ENCODE measurements around the gene PANX3. TPM values are rescaled to one million over a fixed set of nuclear protein-coding genes. Genes with fewer than 3 reads are reported as not detected.
A peak's percentile ranks its signal among the peaks of the same experiment; 100 is the strongest.

The PANX3 gene
- total RNA-seq, 4 donors from 2014 or later, result 0.47 TPM; not detected in 3

DNA sequence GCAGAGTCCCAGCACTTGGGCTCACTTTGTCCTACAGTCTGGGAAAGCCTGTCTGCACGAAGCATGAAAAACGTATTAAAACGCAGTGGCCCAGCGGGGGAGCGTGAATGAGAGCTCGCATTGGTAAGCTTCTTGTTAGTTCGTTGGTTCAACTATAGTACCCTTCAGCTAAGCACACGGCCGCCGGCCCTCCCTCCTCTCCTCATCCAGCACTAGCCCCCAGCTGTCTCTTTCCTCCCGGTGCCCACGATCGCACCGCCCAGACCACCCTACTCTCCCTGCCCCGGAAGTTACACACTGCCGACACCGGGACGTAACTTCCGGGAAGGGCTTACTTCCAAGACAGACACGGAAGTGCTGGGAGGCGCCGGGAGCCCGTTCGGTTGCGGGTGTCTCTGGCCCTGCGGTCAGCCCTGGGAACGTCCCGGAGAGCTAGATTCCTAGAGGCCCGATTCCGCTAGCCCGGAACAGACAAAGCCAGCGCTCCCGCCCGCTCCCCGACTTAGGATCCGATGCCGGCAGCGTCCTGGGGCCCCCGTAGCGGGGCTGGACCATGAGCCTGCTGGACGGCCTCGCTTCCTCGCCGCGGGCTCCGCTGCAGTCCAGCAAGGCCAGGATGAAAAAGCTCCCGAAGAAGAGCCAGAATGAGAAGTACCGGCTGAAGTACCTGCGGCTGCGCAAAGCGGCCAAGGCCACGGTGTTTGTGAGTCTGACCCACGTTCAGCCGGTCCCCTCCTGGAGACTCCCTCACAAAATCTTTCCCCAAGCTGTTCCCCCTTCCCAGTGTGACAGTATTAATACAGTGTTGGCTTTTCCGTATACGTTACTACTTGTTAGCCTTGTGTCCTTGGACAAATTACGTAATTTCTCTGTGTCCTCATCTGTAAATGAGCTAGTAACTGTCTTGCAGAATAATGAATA, 11.6 kb downstream of the PANX3 start, which contains the start of gene TBRG1:
Gene TBRG1 (plus strand): TSS at position 334 of the 921 bp plus-strand sequence. CDS start 220 bp downstream, at position 554.
- WGBS, 2 donors (ENCODE audit: low coverage in 1 of 2), result 0% methylated on average over 4 to 9 of the region's 57 CpGs

DNA sequence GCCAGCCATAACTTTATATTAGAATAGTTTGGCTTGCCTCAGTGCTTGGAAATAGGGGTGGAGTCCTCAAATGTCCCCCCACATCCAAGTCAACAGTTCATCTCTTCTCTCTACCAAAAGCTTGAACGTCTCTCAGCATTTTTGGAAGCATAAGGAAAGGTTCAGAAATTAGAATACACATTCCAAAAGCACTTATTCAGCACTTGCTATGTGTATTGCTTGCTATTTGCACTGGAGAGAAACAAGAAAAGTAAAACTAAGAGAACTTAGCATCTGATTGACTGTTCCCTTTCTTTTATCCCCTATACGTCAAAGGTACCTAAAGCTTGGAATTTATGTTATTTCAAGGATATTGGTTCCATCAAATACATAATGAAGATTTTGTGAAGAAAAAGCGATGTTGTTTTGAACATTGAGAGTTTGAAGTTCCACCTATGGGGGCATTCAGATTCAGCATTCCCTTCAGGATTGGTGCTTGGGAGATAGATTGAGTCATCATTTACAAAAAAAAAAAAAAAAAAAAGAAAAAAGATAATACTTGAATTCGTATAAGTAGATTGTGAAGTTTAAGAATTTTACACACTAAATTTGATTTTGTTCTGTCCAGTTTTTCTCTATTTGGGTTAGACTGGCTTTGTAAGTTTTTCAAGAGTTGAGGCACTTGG, 12.8 kb downstream of the PANX3 start:
- Histone ChIP-seq H3K4me3 (peak overlapping the region; percentile 71 to 75), H3K4me1 (peaks cover 7 to 34% (median 9%) of the 10 kb centered on the region in 3 donors), H3K27me3 (no peaks in the 10 kb centered on the region), H3K9me3 (no peaks in the 10 kb centered on the region), H3K36me3 (peaks cover 5 to 40% of the 10 kb centered on the region in 2 donors), H3K27ac (peak overlapping the region; percentile 70 to 95 (median 94))
- no peak for ATAC-seq
- no peak for TF ChIP-seq EP300 (IDR thresholded peaks at IDR 0.05)
- TF ChIP-seq POLR2A (IDR thresholded peaks at IDR 0.05), result no peak
- TF ChIP-seq, protein P1, sequence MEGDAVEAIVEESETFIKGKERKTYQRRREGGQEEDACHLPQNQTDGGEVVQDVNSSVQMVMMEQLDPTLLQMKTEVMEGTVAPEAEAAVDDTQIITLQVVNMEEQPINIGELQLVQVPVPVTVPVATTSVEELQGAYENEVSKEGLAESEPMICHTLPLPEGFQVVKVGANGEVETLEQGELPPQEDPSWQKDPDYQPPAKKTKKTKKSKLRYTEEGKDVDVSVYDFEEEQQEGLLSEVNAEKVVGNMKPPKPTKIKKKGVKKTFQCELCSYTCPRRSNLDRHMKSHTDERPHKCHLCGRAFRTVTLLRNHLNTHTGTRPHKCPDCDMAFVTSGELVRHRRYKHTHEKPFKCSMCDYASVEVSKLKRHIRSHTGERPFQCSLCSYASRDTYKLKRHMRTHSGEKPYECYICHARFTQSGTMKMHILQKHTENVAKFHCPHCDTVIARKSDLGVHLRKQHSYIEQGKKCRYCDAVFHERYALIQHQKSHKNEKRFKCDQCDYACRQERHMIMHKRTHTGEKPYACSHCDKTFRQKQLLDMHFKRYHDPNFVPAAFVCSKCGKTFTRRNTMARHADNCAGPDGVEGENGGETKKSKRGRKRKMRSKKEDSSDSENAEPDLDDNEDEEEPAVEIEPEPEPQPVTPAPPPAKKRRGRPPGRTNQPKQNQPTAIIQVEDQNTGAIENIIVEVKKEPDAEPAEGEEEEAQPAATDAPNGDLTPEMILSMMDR (IDR thresholded peaks at IDR 0.05), result no peak
- TF ChIP-seq POLR2AphosphoS5 (IDR thresholded peaks at IDR 0.05), result no peak
- WGBS, 2 donors (ENCODE audit: low coverage in 1 of 2), result 36 to 48% methylated on average over 4 of the region's 4 CpGs

More for the DNA sequence above, 11.6 kb downstream of the PANX3 start, which contains the start of gene TBRG1:
- peak within 1 kb of the TSS; percentile 71 to 75 for H3K4me3 ChIP-seq
- peaks cover 7 to 34% (median 9%) of the 10 kb centered on the region in 3 donors for H3K4me1 ChIP-seq
- TF ChIP-seq EP300 (IDR thresholded peaks at IDR 0.05), result no peak
- TF ChIP-seq POLR2A (IDR thresholded peaks at IDR 0.05), result peak; percentile 82 to 87
- peak; percentile 96 for TF ChIP-seq POLR2AphosphoS5 (IDR thresholded peaks at IDR 0.05)
- TF ChIP-seq, protein P1 (IDR thresholded peaks at IDR 0.05), result peak in 2 of 4 experiments; percentile 14 to 19
- ATAC-seq, result peak; percentile 97
- H3K27me3 ChIP-seq, result no peaks in the 10 kb centered on the region
- no peaks in the 10 kb centered on the region for H3K9me3 ChIP-seq
- peak within 1 kb of the TSS; percentile 70 to 95 (median 94) for H3K27ac ChIP-seq
- H3K36me3 ChIP-seq, result peaks cover 5 to 31% of the 10 kb centered on the region in 2 donors

DNA sequence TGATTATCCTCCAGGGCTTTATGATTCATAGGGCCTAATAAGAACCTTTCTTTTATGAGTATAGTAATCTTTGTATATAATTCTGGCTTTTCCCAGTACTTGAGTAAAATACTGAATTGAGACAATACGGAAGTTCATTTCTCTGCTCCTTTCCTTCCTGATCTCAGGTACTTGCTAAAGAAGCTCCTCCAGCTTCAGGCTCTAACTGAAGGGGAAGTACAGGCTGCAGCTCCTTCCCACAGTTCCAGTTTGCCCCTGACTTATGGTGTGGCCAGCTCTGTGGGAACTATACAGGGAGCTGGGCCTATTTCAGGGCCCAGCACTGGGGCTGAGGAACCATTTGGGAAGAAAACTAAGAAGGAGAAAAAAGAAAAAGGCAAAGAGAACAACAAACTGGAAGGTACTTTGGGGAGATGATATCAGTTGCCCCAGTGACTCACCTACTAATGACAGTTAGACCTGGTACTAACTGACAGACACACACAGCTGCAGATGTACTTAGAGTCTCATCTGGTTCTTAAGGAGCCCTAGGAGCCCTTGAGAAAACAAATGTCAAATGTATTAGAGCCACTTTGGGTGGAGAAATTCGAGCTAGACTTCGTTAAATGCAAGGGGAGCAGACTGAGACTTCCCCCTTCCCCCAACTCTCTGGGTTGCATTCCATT, 14.4 kb downstream of the PANX3 start:
- WGBS, 2 donors (ENCODE audit: low coverage in 1 of 2), result 95 to 100% methylated on average over 1 to 3 of the region's 3 CpGs
- H3K27ac ChIP-seq, result no peak overlapping the region
- no peak for TF ChIP-seq POLR2AphosphoS5 (IDR thresholded peaks at IDR 0.05)
- TF ChIP-seq EP300 (IDR thresholded peaks at IDR 0.05), result no peak
- TF ChIP-seq, protein P1 (IDR thresholded peaks at IDR 0.05), result no peak
- TF ChIP-seq POLR2A (IDR thresholded peaks at IDR 0.05), result no peak
- peaks cover 5 to 55% of the 10 kb centered on the region in 2 donors for H3K36me3 ChIP-seq
- no peaks in the 10 kb centered on the region for H3K9me3 ChIP-seq
- ATAC-seq, result no peak
- H3K4me3 ChIP-seq, result no peak overlapping the region
- H3K4me1 ChIP-seq, result peaks cover 7 to 34% (median 9%) of the 10 kb centered on the region in 3 donors
- H3K27me3 ChIP-seq, result no peaks in the 10 kb centered on the region

DNA sequence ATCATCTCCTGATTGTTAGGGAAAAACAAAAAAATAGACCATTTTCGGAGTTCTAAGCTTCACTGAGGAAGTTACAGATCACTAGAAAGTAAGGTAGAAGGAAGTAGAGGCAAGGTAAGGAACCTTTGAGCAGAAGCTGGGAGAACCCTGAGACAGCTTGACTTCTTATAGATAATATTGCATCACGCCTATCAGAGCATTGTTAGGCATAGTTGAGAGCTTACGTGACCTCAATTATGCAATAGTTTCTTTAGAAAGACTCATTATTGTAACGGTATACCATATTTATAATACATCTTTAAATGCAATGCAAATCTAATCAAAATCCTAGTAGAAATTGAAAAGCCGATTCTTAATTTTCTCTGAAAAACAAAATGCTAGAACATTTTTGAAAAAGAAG, 16.3 kb downstream of the PANX3 start:
- Histone ChIP-seq H3K4me1 (peaks cover 6 to 28% (median 7%) of the 10 kb centered on the region in 3 donors), H3K9me3 (no peaks in the 10 kb centered on the region), H3K27me3 (no peaks in the 10 kb centered on the region), H3K4me3 (no peak overlapping the region), H3K27ac (no peak overlapping the region), H3K36me3 (peaks cover 16 to 75% of the 10 kb centered on the region in 2 donors)
- TF ChIP-seq, protein P1 (IDR thresholded peaks at IDR 0.05), result no peak
- TF ChIP-seq EP300 (IDR thresholded peaks at IDR 0.05), result no peak
- no peak for TF ChIP-seq POLR2A (IDR thresholded peaks at IDR 0.05)
- no peak for TF ChIP-seq POLR2AphosphoS5 (IDR thresholded peaks at IDR 0.05)
- ATAC-seq, result no peak
- 84 to 93% methylated on average over 5 of the region's 5 CpGs for WGBS, 2 donors (ENCODE audit: low coverage in 1 of 2)

All from gastroesophageal sphincter (tissue), 4 donors.